HEK293T (cell line): Measurements from ENCODE around the gene C20orf141.

Experiments used
- CTCF ChIA-PET: fragments of 350-600 bp; formaldehyde crosslinking; extraction: SDS; loops from one replicate; lab custom pipeline; 2021; ENCODE audit warnings: antibody characterized with exemption, inconsistent platforms; lab: Yijun Ruan, JAX
- POLR2A ChIA-PET: fragments of 350-600 bp; formaldehyde crosslinking; extraction: SDS; loops from one replicate; lab custom pipeline; 2020; ENCODE audit warnings: antibody characterized with exemption, inconsistent platforms; lab: Yijun Ruan, JAX
- DNase-seq: peaks from one replicate; pipeline ENCODE4 v3.0.0; 2012; ENCODE audit warnings: mixed read lengths; ENCODE audit errors: extremely low spot score
- ARNT ChIP-seq: fragments of 450-650 bp; IDR thresholded peaks from 2 replicates; pipeline ENCODE4 v1.6.1; 2017; ENCODE audit warnings: mild to moderate bottlenecking
- BHLHE40 ChIP-seq: fragments of 450-650 bp; IDR thresholded peaks from 2 replicates; pipeline ENCODE4 v1.6.1; 2016; ENCODE audit warnings: mild to moderate bottlenecking, moderate library complexity, borderline replicate concordance
- CTBP1 ChIP-seq: fragments of 450-650 bp; IDR thresholded peaks from 2 replicates; pipeline ENCODE4 v1.6.1; 2016; ENCODE audit warnings: borderline replicate concordance
- ELF4 ChIP-seq: fragments of 450-650 bp; IDR thresholded peaks from 2 replicates; pipeline ENCODE4 v1.6.1; 2017; ENCODE audit warnings: antibody characterized with exemption
- FOXA1 ChIP-seq: fragments of 450-650 bp; IDR thresholded peaks from 2 replicates; pipeline ENCODE4 v1.6.1; 2016; ENCODE audit warnings: mild to moderate bottlenecking
- FOXK2 ChIP-seq: fragments of 450-650 bp; IDR thresholded peaks from 2 replicates; pipeline ENCODE4 v1.6.1; 2016; ENCODE audit warnings: mild to moderate bottlenecking
- FOXM1 ChIP-seq: fragments of 450-650 bp; IDR thresholded peaks from 2 replicates; pipeline ENCODE4 v1.6.1; 2017; ENCODE audit warnings: mild to moderate bottlenecking, borderline replicate concordance
- HDGF ChIP-seq: fragments of 450-650 bp; IDR thresholded peaks from 2 replicates; pipeline ENCODE4 v1.6.1; 2017; ENCODE audit warnings: antibody characterized with exemption, borderline replicate concordance
- L3MBTL2 ChIP-seq: fragments of 450-650 bp; conservative IDR thresholded peaks from 2 replicates; pipeline ENCODE4 v1.6.1; 2016; ENCODE audit warnings: mild to moderate bottlenecking
- LEF1 ChIP-seq: fragments of 450-650 bp; IDR thresholded peaks from 2 replicates; pipeline ENCODE4 v1.6.1; 2017; ENCODE audit warnings: mild to moderate bottlenecking, borderline replicate concordance
- NFRKB ChIP-seq: fragments of 450-650 bp; IDR thresholded peaks from 2 replicates; pipeline ENCODE4 v1.6.1; 2016; ENCODE audit warnings: mild to moderate bottlenecking, moderate library complexity
- SP1 ChIP-seq: fragments of 450-650 bp; IDR thresholded peaks from 2 replicates; pipeline ENCODE4 v1.6.1; 2017
- SUZ12 ChIP-seq: fragments of 450-650 bp; IDR thresholded peaks from 2 replicates; pipeline ENCODE4 v1.6.1; 2016; ENCODE audit warnings: mild to moderate bottlenecking
- TARDBP ChIP-seq: fragments of 450-650 bp; IDR thresholded peaks from 2 replicates; pipeline ENCODE4 v1.6.1; 2016
- ZNF384 ChIP-seq: fragments of 450-650 bp; IDR thresholded peaks from 2 replicates; pipeline ENCODE4 v1.6.1; 2016
- TF ChIP-seq, protein P1 (sequence below): fragments of 450-650 bp; IDR thresholded peaks from 2 replicates; pipeline ENCODE4 v1.6.1; 2016

C20orf141 gene

DNA sequence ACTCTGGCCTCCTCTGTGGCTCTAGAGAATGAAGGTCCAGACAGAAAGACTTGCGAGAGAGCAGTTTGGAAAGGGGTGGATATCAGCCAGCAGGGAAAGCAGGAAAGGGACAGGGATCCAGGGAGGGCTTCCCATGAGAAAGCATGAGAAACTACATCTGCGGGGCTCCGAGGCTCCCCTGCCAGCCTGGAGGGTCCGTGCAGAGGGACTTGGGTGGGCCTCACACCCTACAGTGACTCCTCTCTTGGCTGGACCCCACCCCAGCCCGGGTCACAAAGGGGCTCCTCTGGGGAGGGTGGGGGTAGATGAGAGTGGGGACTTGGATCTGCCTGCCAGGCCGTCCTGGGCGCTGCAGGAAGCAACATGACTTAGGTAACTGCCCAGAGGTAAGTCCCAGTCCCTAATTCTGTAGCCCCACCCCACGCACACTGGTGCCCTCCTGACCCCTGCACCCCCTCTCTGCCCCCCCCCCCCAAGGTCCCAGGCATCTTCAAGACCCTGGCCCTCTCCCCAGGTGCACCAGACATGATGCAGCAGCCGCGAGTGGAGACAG is 1.3 kb downstream of the C20orf141 start, which contains the start of gene TMEM239:
Gene TMEM239, plus strand, starts transcription at position 335 of the 553 bp plus-strand sequence. Its CDS starts 191 bp downstream, at position 526.
- TF ChIP-seq HDGF, result no peak
- no peak for TF ChIP-seq FOXM1
- no peak for TF ChIP-seq LEF1
- no peak for TF ChIP-seq BHLHE40
- TF ChIP-seq TARDBP, result no peak
- TF ChIP-seq ZNF384, result no peak
- no peak for TF ChIP-seq NFRKB
- POLR2A ChIA-PET, result no interaction called here
- no peak for DNase-seq
- CTCF ChIA-PET, result no interaction called here

DNA sequence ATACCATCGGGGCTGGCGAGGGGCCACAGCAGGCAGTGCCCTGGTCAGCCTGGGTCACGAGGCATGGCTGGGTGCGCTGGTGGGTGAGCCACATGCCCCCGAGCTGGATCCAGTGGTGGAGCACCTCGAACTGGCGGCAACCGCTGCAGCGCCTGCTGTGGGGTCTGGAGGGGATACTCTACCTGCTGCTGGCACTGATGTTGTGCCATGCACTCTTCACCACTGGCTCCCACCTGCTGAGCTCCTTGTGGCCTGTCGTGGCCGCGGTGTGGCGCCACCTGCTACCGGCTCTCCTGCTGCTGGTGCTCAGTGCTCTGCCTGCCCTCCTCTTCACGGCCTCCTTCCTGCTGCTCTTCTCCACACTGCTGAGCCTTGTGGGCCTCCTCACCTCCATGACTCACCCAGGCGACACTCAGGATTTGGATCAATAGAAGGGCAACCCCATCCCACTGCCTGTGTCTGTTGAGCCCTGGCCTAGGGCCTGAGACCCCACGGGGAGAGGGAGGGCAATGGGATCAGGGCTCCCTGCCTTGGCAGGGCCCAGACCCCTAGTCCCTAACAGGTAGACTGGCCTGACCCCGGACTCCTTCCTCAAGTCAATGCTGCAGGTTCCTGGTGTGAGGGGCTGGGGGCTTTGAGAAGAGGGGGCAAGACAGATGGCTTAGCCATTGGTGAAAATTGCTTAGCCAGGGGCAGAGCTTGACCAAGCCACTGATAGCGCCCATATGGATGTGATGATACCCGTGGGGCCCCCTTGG is 2.0 kb downstream of the C20orf141 start:
- POLR2A ChIA-PET, result no interaction called here
- peak; percentile 48 for DNase-seq
- CTCF ChIA-PET, result interaction anchor here (0.7 kb wide), 1 partner anchor 198 kb away, joined by 3 read pairs; no protein-coding TSS in a partner anchor
- no peak for TF ChIP-seq SP1
- no peak for TF ChIP-seq ELF4
- no peak for TF ChIP-seq BHLHE40
- TF ChIP-seq ZNF384, result no peak
- no peak for TF ChIP-seq FOXK2
- TF ChIP-seq NFRKB, result no peak

DNA sequence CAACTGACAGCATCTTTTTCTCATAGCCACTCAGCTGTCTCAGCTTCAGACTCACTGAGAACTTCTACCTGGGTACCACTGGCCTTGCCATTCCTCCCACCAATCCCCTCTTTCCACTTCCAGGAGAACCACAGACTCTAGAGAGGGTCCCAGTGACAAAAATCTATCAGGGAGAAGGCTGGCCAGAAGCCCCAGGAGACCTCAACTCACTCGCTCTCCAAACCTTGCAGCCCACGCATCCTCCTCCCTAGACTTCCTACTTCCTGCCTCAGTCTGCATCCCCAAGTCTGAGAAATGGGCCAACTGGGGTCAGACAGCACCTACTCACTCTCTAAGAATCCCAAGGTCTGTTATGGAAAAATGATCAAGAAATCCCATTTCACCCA is 2.5 kb downstream of the C20orf141 start:
- TF ChIP-seq ARNT, result no peak
- TF ChIP-seq BHLHE40, result no peak
- TF ChIP-seq SP1, result no peak
- no peak for TF ChIP-seq TARDBP
- no peak for TF ChIP-seq LEF1
- TF ChIP-seq ZNF384, result no peak
- no peak for TF ChIP-seq FOXK2
- no peak for TF ChIP-seq NFRKB
- TF ChIP-seq, protein P1, sequence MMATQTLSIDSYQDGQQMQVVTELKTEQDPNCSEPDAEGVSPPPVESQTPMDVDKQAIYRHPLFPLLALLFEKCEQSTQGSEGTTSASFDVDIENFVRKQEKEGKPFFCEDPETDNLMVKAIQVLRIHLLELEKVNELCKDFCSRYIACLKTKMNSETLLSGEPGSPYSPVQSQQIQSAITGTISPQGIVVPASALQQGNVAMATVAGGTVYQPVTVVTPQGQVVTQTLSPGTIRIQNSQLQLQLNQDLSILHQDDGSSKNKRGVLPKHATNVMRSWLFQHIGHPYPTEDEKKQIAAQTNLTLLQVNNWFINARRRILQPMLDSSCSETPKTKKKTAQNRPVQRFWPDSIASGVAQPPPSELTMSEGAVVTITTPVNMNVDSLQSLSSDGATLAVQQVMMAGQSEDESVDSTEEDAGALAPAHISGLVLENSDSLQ, result no peak
- CTCF ChIA-PET, result no interaction called here
- POLR2A ChIA-PET, result no interaction called here
- DNase-seq, result no peak

DNA sequence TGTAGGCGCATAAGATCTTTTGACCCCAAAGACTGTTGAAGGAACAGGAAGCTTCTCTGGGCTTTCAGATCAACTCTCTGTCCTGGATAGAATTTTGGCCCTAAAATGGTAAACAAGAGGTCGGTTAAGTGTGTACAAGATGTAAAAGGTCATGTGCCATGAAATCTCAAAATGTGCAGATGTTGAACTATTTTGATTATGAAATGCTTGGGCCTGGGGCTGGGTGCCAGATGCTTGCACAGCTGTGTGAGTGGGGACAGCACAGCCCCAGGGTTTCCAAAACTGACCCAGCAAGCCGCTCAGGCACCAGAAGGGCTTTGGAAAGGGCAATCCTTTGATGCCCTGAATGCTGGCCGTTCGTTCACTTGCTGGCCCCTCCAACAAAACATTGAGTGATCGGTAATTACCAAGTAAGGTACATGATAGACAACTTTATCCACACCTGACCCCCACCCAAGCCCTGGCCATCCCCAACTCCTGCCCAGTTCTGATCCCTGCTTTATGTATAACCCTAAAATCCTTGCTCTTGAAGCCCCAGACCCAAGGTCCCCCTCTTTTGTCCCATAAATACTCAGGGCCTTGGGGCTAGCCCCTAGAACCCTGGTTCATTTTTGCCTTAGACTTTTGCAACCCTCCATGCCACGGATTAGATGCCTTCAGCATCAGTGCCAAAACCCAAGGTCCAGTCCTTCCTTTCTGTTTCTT is 3.3 kb downstream of the C20orf141 start:
- TF ChIP-seq TARDBP, result no peak
- TF ChIP-seq BHLHE40, result no peak
- TF ChIP-seq CTBP1, result no peak
- TF ChIP-seq ZNF384, result no peak
- no peak for TF ChIP-seq SUZ12
- no peak for TF ChIP-seq LEF1
- no peak for TF ChIP-seq FOXA1
- TF ChIP-seq ELF4, result no peak
- no peak for TF ChIP-seq FOXK2
- TF ChIP-seq FOXM1, result no peak
- no peak for TF ChIP-seq HDGF
- no peak for TF ChIP-seq L3MBTL2
- no peak for TF ChIP-seq SP1
- TF ChIP-seq ARNT, result no peak
- no peak for TF ChIP-seq NFRKB
- TF ChIP-seq, protein P1, result no peak
- CTCF ChIA-PET, result no interaction called here
- POLR2A ChIA-PET, result no interaction called here
- DNase-seq, result no peak

DNA sequence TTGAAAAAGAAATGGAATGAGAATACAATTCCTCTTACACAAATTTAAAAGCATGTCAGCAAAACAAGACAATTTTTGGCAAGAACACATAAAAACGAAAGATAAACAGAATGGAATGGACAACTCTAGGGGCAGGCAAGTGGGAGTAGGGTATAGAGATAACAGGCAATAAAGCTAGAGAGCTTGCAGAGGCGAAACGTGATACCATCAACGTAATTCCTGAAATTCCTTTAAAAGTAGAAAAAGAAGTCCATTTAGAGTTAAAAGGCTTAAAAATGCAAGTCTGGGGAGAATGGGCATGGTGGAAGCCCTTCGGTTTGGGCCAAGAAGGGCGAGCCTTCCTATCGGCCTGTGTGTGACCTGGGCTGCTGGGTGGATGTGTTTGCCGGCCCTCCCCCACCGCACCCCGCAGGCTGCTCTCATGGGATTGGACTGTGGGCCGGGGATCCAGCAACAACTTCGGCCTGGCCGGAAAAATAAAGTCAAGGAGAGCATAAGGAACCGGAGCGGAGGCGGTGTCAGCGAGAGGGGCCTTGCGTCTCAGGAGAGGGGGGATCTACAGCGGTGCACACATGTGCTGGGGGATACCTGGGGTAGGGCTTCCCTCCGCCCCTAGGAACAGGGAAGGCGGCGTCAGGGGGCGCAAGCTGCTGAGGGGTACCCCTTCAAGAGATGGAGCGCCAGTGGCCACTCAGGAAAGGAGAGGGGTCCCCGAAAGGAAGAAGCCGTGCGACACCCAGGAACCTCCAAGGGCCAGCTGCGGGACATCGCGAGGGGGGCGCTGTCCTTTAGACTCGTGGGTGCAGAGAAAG is 5.5 kb downstream of the C20orf141 start:
- CTCF ChIA-PET, result no interaction called here
- peak; percentile 47 for DNase-seq
- POLR2A ChIA-PET, result interaction anchor here (1.4 kb wide), 1 partner anchor 156 kb away, joined by 3 read pairs; the partner anchor contains the start of gene IDH3B
- no peak for TF ChIP-seq FOXA1
- no peak for TF ChIP-seq CTBP1
- no peak for TF ChIP-seq ELF4
- TF ChIP-seq LEF1, result no peak
- no peak for TF ChIP-seq ZNF384
